ENCODE data around the gene GRK5. TPM values are rescaled to one million over a fixed set of nuclear protein-coding genes. Genes with fewer than 3 reads are reported as not detected.

GRK5 gene
- total RNA-seq, 1 experiment from 2014 or later = 4.5 TPM

GRCh38 chr10:119466076-119466475 is 258.7 kb downstream of the GRK5 start:
- Histone ChIP-seq H3K9me3 (ENCODE audit: low read length) (no peaks in the 10 kb centered on the region), H3K9me2 (replicated peaks; ENCODE audit: low read length) (no peaks in the 10 kb centered on the region), H3K9ac (ENCODE audit: low read length) (no peak overlapping the region), H4K20me1 (ENCODE audit: low read length) (no peaks in the 10 kb centered on the region), H3F3A (ENCODE audit: low read length, unreplicated experiment) (no peaks in the 10 kb centered on the region), H3K4me1 (ENCODE audit: insufficient read depth, low read length) (peaks cover 42% of the 10 kb centered on the region), H2AFZ (ENCODE audit: low read length) (no peak overlapping the region), H3K4me2 (ENCODE audit: low read length) (peak overlapping the region; percentile 32; the same call in 1 of the 2 replicates), H3K4me3 (ENCODE audit: low read length) (no peak overlapping the region), H3K79me2 (ENCODE audit: low read length) (no peaks in the 10 kb centered on the region), H3K27me3 (ENCODE audit: low read length) (no peaks in the 10 kb centered on the region), H3K36me3 (ENCODE audit: low read depth, low read length) (no peaks in the 10 kb centered on the region), H3K27ac (ENCODE audit: low read length) (no peak overlapping the region)
- CTCF ChIA-PET = no interaction called here
- intact Hi-C loops (cut with micrococcal nuclease) = no loop called here
- no peak for DNase-seq
- no TSS peak for BruUV-seq (replicated peaks)
- no peak for TF ChIP-seq EZH2phosphoT487 (IDR thresholded peaks at IDR 0.05; ENCODE audit: borderline replicate concordance, low read length)
- no peak for TF ChIP-seq EZH2 (IDR thresholded peaks at IDR 0.05; ENCODE audit: low read length, unreplicated experiment)
- no peak for TF ChIP-seq CTCF (conservative IDR thresholded peaks at IDR 0.05; ENCODE audit: low read depth, low read length)
- POLR2A ChIA-PET (ENCODE audit: unreplicated experiment) = no interaction called here
- no peak for ATAC-seq

DNA sequence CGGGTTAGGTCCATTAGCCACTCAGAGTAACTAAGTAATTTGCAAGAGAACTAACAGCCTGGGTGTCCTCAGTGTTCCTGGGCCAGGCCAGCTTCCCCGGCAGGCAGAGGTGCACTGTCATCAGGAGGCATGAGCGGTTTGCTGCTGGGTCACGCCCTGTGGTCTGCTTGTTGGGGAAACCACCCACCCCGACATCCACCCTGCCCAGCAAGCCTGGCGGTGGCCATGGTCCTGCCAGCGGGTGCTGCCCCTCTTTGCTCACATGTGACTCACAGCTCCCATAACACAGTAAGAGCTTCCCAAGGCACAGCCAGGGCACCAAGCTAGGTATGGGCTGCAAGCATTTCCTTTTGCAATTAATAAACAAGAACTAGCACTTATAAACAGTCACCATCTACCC is 259.3 kb downstream of the GRK5 start:
- peak overlapping the region; percentile 32; the same call in 1 of the 2 replicates for H3K4me2 ChIP-seq (ENCODE audit: low read length)
- BruUV-seq (replicated peaks) = no TSS peak

DNA sequence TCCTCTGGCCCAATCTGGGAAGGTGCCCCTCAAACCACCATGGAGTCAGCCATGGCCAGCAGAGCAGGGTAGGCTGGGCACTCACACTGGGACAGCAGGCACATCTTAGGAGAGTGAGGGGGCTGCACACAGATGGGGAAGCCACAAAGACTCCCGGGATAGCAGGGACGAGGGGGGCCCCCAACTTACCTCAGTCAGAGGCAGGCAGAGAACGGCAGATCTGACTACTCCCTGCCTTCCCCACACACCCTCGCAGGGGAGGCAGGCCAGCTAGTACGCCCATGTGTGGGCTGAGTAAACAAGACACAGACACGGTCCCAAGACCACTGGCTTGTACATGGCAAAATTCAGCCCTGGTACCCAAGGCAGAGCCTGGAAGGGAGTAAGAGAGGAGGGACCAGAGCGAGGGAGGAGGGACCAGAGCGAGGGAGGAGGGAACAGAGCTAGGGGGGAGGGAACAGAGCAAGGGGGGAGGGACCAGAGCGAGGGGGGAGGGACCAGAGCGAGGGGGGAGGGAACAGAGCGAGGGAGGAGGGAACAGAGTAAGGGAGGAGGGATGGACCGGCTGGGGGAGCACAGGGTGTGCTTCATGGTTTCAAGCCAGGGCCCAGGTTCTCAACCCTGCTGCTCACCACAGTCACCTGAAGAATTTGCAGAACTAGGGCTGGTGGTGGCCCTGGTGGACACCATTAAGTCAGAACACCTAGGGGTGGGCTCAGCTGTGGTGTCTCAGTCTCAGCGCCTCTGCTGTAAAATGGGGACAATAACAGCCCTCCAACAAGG is 261.4 kb downstream of the GRK5 start:
- CTCF ChIA-PET = no interaction called here

More for the DNA sequence above, 259.3 kb downstream of the GRK5 start:
- H3K9ac ChIP-seq (ENCODE audit: low read length) = no peak overlapping the region
- H3K36me3 ChIP-seq (ENCODE audit: low read depth, low read length) = no peaks in the 10 kb centered on the region
- H2AFZ ChIP-seq (ENCODE audit: low read length) = peak overlapping the region; percentile 25
- H3F3A ChIP-seq (ENCODE audit: low read length, unreplicated experiment) = no peaks in the 10 kb centered on the region
- ATAC-seq (peak; percentile 88), DNase-seq (peak; percentile 70)
- POLR2A ChIA-PET (ENCODE audit: unreplicated experiment) = no interaction called here
- H3K9me2 ChIP-seq (replicated peaks; ENCODE audit: low read length) = no peaks in the 10 kb centered on the region
- H4K20me1 ChIP-seq (ENCODE audit: low read length) = no peaks in the 10 kb centered on the region
- no peak for TF ChIP-seq EZH2 (IDR thresholded peaks at IDR 0.05; ENCODE audit: low read length, unreplicated experiment)
- no peaks in the 10 kb centered on the region for H3K27me3 ChIP-seq (ENCODE audit: low read length)
- peaks cover 37% of the 10 kb centered on the region for H3K4me1 ChIP-seq (ENCODE audit: insufficient read depth, low read length)
- H3K4me3 ChIP-seq (ENCODE audit: low read length) = no peak overlapping the region
- intact Hi-C loops (cut with micrococcal nuclease) = no loop called here
- no peaks in the 10 kb centered on the region for H3K9me3 ChIP-seq (ENCODE audit: low read length)
- no peaks in the 10 kb centered on the region for H3K79me2 ChIP-seq (ENCODE audit: low read length)
- no peak overlapping the region for H3K27ac ChIP-seq (ENCODE audit: low read length)
- CTCF ChIA-PET = interaction anchor here (1.0 kb wide), 1 partner anchor 21 kb away, joined by 5 read pairs; no protein-coding TSS in a partner anchor

More for the DNA sequence above, 261.4 kb downstream of the GRK5 start:
- H3K9ac ChIP-seq (ENCODE audit: low read length) = no peak overlapping the region
- H3K4me2 ChIP-seq (ENCODE audit: low read length) = no peak overlapping the region
- no peaks in the 10 kb centered on the region for H3K9me2 ChIP-seq (replicated peaks; ENCODE audit: low read length)
- H2AFZ ChIP-seq (ENCODE audit: low read length) = no peak overlapping the region
- H3K36me3 ChIP-seq (ENCODE audit: low read depth, low read length) = no peaks in the 10 kb centered on the region
- BruUV-seq (replicated peaks) = no TSS peak
- H3K27me3 ChIP-seq (ENCODE audit: low read length) = no peaks in the 10 kb centered on the region
- TF ChIP-seq CTCF (conservative IDR thresholded peaks at IDR 0.05; ENCODE audit: low read depth, low read length) (no peak), EZH2 (IDR thresholded peaks at IDR 0.05; ENCODE audit: low read length, unreplicated experiment) (no peak), EZH2phosphoT487 (IDR thresholded peaks at IDR 0.05; ENCODE audit: borderline replicate concordance, low read length) (no peak)
- DNase-seq (no peak), ATAC-seq (no peak)
- no peaks in the 10 kb centered on the region for H4K20me1 ChIP-seq (ENCODE audit: low read length)
- no peak overlapping the region for H3K27ac ChIP-seq (ENCODE audit: low read length)
- POLR2A ChIA-PET (ENCODE audit: unreplicated experiment) = no interaction called here
- no peaks in the 10 kb centered on the region for H3K9me3 ChIP-seq (ENCODE audit: low read length)
- H3K79me2 ChIP-seq (ENCODE audit: low read length) = no peaks in the 10 kb centered on the region
- H3K4me1 ChIP-seq (ENCODE audit: insufficient read depth, low read length) = peaks cover 25% of the 10 kb centered on the region
- intact Hi-C loops (cut with micrococcal nuclease) = no loop called here
- no peak overlapping the region for H3K4me3 ChIP-seq (ENCODE audit: low read length)
- H3F3A ChIP-seq (ENCODE audit: low read length, unreplicated experiment) = no peaks in the 10 kb centered on the region
